Astrocyte (in vitro differentiated cells and primary cell): Measurements from ENCODE around the gene DNAJC5. TPM values are rescaled to one million over a fixed set of nuclear protein-coding genes. Genes with fewer than 3 reads are reported as not detected.
"Not testable (repeated sequence)": the region's sequence is repeated elsewhere in the genome, so short reads cannot be mapped to it uniquely, and the experiment has no call there.

Experiments used
- DNase-seq: peaks from one replicate; pipeline ENCODE4 v3.0.0-alpha.2; 2010; ENCODE audit warnings: low read depth
- FAIRE-seq: peaks from 2 replicates; lab custom pipeline; 2011; peaks lifted over from hg19 to GRCh38; lab: Jason Lieb, UNC
- H2AFZ ChIP-seq: 2 replicates; pipeline ENCODE4 v1.6.0; 2012; ENCODE audit warnings: low read depth, low read length, inconsistent platforms
- H3K27ac ChIP-seq: 2 replicates; pipeline ENCODE4 v1.5.1; 2011; ENCODE audit warnings: low read depth, low read length, inconsistent platforms
- H3K27me3 ChIP-seq: 2 replicates; pipeline ENCODE4 v1.6.0; 2011; ENCODE audit warnings: low read length, inconsistent platforms; ENCODE audit not compliant: insufficient read depth
- H3K36me3 ChIP-seq: 2 replicates; pipeline ENCODE4 v1.5.1; 2011; ENCODE audit warnings: low read length, inconsistent platforms; ENCODE audit not compliant: insufficient read depth
- H3K4me1 ChIP-seq: 2 replicates; pipeline ENCODE4 v1.5.1; 2011; ENCODE audit warnings: low read length, inconsistent platforms; ENCODE audit not compliant: insufficient read depth
- H3K4me2 ChIP-seq: 2 replicates; pipeline ENCODE4 v1.6.0; 2012; ENCODE audit warnings: low read length, inconsistent platforms
- H3K4me3 ChIP-seq: 2 replicates; pipeline ENCODE4 v1.5.1; 2011; ENCODE audit warnings: low read depth, mild to moderate bottlenecking, low read length, inconsistent platforms; ENCODE audit not compliant: insufficient read depth
- H3K79me2 ChIP-seq: 2 replicates; pipeline ENCODE4 v1.6.0; 2012; ENCODE audit warnings: mild to moderate bottlenecking, low read length, inconsistent platforms; ENCODE audit not compliant: insufficient read depth
- H3K9ac ChIP-seq: 2 replicates; pipeline ENCODE4 v1.6.0; 2012; ENCODE audit warnings: mild to moderate bottlenecking, low read length, inconsistent platforms
- H3K9me3 ChIP-seq: 2 replicates; pipeline ENCODE4 v1.5.1; 2012; ENCODE audit warnings: low read depth, mild to moderate bottlenecking, low read length, inconsistent platforms; ENCODE audit not compliant: insufficient read depth
- H4K20me1 ChIP-seq: 2 replicates; pipeline ENCODE4 v1.6.0; 2012; ENCODE audit warnings: low read length, inconsistent platforms; ENCODE audit not compliant: insufficient read depth
- H3K27ac Mint-ChIP-seq: one replicate; pipeline ENCODE4 v1.8.0; 2021; ENCODE audit warnings: mild to moderate bottlenecking, mixed read lengths; ENCODE audit not compliant: unreplicated experiment
- H3K27me3 Mint-ChIP-seq: one replicate; pipeline ENCODE4 v1.8.0; 2021; ENCODE audit warnings: low read depth, mixed read lengths; ENCODE audit not compliant: unreplicated experiment
- H3K36me3 Mint-ChIP-seq: one replicate; pipeline ENCODE4 v1.8.0; 2021; ENCODE audit warnings: low read depth, mixed read lengths; ENCODE audit not compliant: unreplicated experiment
- H3K4me1 Mint-ChIP-seq: one replicate; pipeline ENCODE4 v1.8.0; 2021; ENCODE audit warnings: low read depth, mixed read lengths; ENCODE audit not compliant: unreplicated experiment
- H3K4me3 Mint-ChIP-seq: one replicate; pipeline ENCODE4 v1.8.0; 2021; ENCODE audit warnings: mild to moderate bottlenecking, moderate library complexity, mixed read lengths; ENCODE audit not compliant: unreplicated experiment
- H3K9me3 Mint-ChIP-seq: one replicate; pipeline ENCODE4 v1.8.0; 2021; ENCODE audit warnings: mild to moderate bottlenecking, mixed read lengths; ENCODE audit not compliant: unreplicated experiment
- EZH2 ChIP-seq: IDR thresholded peaks from 2 replicates; pipeline ENCODE4 v1.6.1; 2012; ENCODE audit warnings: mild to moderate bottlenecking, low read length, inconsistent platforms; ENCODE audit not compliant: insufficient read depth
- total RNA-seq: library from RNA; stranded (reverse); gene quantifications from 2 replicates; pipeline ENCODE4 v1.2.1, GENCODE V29; 2021
- TF ChIP-seq, protein P1 (sequence below): IDR thresholded peaks from 2 replicates; pipeline ENCODE4 v1.5.1; 2011; ENCODE audit warnings: low read depth, mild to moderate bottlenecking, inconsistent platforms, low read length, moderate library complexity; ENCODE audit not compliant: insufficient read depth

DNAJC5 gene
- total RNA-seq, 1 donor from 2014 or later = 64.6 TPM

DNA sequence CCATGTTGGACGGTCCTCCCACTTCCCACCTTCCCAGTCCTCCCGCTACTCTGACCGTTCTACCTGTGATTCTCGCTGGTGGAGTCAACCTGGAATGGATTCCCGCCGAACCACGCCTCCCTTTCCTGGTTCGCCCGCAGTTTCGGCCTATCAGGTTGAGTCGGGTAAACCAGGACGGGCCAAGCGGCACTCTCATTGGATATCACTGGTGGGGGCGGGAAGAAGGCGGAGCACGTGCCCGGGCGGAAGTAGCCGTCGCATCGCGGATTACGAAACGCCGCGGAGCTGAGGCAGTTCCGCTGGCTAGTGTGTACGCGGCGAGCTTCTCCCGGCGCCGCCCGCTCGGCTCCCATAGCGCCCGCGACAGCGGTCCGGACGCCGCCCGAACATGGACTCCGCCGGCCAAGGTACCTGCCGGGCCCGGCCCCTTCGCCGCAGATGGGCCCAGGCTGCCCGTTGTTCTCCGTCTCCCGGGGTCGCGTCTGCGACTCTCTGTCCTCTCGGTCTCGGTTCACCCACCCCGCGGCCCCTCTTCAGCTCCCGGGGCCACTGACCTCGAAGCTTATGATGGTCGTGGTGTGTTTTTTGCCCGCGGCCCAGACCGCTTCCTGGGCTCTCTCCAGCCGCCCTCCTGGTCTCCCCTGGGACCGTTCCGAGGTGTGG, 29.8 kb upstream of the DNAJC5 start, which contains the start of gene TPD52L2:
Gene TPD52L2 (plus strand): TSS at position 293 of the 663 bp plus-strand sequence. CDS start 96 bp downstream, at position 389.
- peak within 1 kb of the TSS; percentile 80 for H2AFZ ChIP-seq

GRCh38 chr20:63867042-63867441, 27.9 kb upstream of the DNAJC5 start:
- not testable (repeated sequence) for H3K9me3 Mint-ChIP-seq, H3K4me1 ChIP-seq, H3K36me3 Mint-ChIP-seq, H2AFZ ChIP-seq, DNase-seq, H3K4me2 ChIP-seq, H3K9me3 ChIP-seq, H3K9ac ChIP-seq, H3K4me3 ChIP-seq, FAIRE-seq, H3K27me3 ChIP-seq, H3K27ac ChIP-seq, H3K27me3 Mint-ChIP-seq
- Mint-ChIP-seq H3K4me1 (peaks cover 12% of the 10 kb centered on the region), H3K4me3 (peak overlapping the region; percentile 98), H3K27ac (peak overlapping the region; percentile 62)
- Histone ChIP-seq H3K79me2 (peaks cover 72% of the 10 kb centered on the region), H4K20me1 (peaks cover 45% of the 10 kb centered on the region), H3K36me3 (peaks cover 21% of the 10 kb centered on the region)

More for the DNA sequence above, 29.8 kb upstream of the DNAJC5 start, which contains the start of gene TPD52L2:
- Histone ChIP-seq H3K4me1 (peaks cover 9% of the 10 kb centered on the region), H3K79me2 (peaks cover 65% of the 10 kb centered on the region), H3K4me2 (peak within 1 kb of the TSS; percentile 91), H3K4me3 (peak within 1 kb of the TSS; percentile 86), H3K9me3 (no peaks in the 10 kb centered on the region), H3K27ac (peak within 1 kb of the TSS; percentile 85), H3K9ac (peak within 1 kb of the TSS; percentile 94), H3K27me3 (no peaks in the 10 kb centered on the region), H3K36me3 (peaks cover 17% of the 10 kb centered on the region), H4K20me1 (peaks cover 38% of the 10 kb centered on the region)
- no peak for FAIRE-seq
- no peak for TF ChIP-seq EZH2
- TF ChIP-seq, protein P1, sequence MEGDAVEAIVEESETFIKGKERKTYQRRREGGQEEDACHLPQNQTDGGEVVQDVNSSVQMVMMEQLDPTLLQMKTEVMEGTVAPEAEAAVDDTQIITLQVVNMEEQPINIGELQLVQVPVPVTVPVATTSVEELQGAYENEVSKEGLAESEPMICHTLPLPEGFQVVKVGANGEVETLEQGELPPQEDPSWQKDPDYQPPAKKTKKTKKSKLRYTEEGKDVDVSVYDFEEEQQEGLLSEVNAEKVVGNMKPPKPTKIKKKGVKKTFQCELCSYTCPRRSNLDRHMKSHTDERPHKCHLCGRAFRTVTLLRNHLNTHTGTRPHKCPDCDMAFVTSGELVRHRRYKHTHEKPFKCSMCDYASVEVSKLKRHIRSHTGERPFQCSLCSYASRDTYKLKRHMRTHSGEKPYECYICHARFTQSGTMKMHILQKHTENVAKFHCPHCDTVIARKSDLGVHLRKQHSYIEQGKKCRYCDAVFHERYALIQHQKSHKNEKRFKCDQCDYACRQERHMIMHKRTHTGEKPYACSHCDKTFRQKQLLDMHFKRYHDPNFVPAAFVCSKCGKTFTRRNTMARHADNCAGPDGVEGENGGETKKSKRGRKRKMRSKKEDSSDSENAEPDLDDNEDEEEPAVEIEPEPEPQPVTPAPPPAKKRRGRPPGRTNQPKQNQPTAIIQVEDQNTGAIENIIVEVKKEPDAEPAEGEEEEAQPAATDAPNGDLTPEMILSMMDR = no peak
- DNase-seq = peak; percentile 95
- Mint-ChIP-seq H3K4me1 (peaks cover 12% of the 10 kb centered on the region), H3K36me3 (peaks cover 5% of the 10 kb centered on the region), H3K27me3 (no peaks in the 10 kb centered on the region), H3K9me3 (no peaks in the 10 kb centered on the region), H3K4me3 (peak within 1 kb of the TSS; percentile 98), H3K27ac (peak within 1 kb of the TSS; percentile 94)

GRCh38 chr20:63868264-63868663, 26.7 kb upstream of the DNAJC5 start:
- FAIRE-seq (no peak), DNase-seq (no peak)
- peaks cover 14% of the 10 kb centered on the region for H3K4me1 ChIP-seq
- no peak overlapping the region for H3K4me3 ChIP-seq
- Mint-ChIP-seq H3K36me3 (peaks cover 12% of the 10 kb centered on the region), H3K4me1 (peaks cover 14% of the 10 kb centered on the region), H3K27me3 (no peaks in the 10 kb centered on the region), H3K27ac (peak overlapping the region; percentile 19), H3K4me3 (peak overlapping the region; percentile 65), H3K9me3 (no peaks in the 10 kb centered on the region)
- no peak overlapping the region for H2AFZ ChIP-seq
- H4K20me1 ChIP-seq = peaks cover 49% of the 10 kb centered on the region
- peaks cover 73% of the 10 kb centered on the region for H3K79me2 ChIP-seq
- H3K36me3 ChIP-seq = peaks cover 25% of the 10 kb centered on the region
- no peak overlapping the region for H3K27ac ChIP-seq
- no peak overlapping the region for H3K4me2 ChIP-seq
- no peak overlapping the region for H3K9ac ChIP-seq
- H3K27me3 ChIP-seq = no peaks in the 10 kb centered on the region
- TF ChIP-seq EZH2 = no peak
- TF ChIP-seq, protein P1 = no peak
- H3K9me3 ChIP-seq = no peaks in the 10 kb centered on the region
